GM23248 (cell line): ENCODE results near the gene NOL6. TPM values are rescaled to one million over a fixed set of nuclear protein-coding genes. Genes with fewer than 3 reads are reported as not detected.
"Not testable (repeated sequence)": the region's sequence is repeated elsewhere in the genome, so short reads cannot be mapped to it uniquely, and the experiment has no call there.

ENCODE experiments used
- DNase-seq: peaks from one replicate; pipeline ENCODE4 v3.0.0-alpha.2; 2015
- H2AFZ ChIP-seq: fragments of 200-600 bp; sonication (generic); 2 replicates; pipeline ENCODE4 v1.6.1; 2016; ENCODE audit warnings: antibody characterized with exemption
- H3F3A ChIP-seq: fragments of 200-600 bp; sonication (generic); 2 replicates; pipeline ENCODE4 v1.6.1; 2016; ENCODE audit warnings: mild to moderate bottlenecking, antibody characterized with exemption, mixed run types; ENCODE audit not compliant: insufficient read depth
- H3K27ac ChIP-seq: fragments of 200-600 bp; sonication (generic); 2 replicates; pipeline ENCODE4 v1.5.1; 2016; ENCODE audit warnings: mild to moderate bottlenecking
- H3K27me3 ChIP-seq: fragments of 200-600 bp; sonication (generic); replicated peaks from 2 replicates; pipeline ENCODE4 v1.6.1; 2016; ENCODE audit warnings: mild to moderate bottlenecking; ENCODE audit not compliant: insufficient read depth
- H3K36me3 ChIP-seq: fragments of 200-600 bp; sonication (generic); 2 replicates; pipeline ENCODE4 v1.6.1; 2016; ENCODE audit warnings: low read depth, mild to moderate bottlenecking
- H3K4me1 ChIP-seq: fragments of 200-600 bp; sonication (generic); 2 replicates; pipeline ENCODE4 v1.6.1; 2016; ENCODE audit warnings: mild to moderate bottlenecking; ENCODE audit not compliant: insufficient read depth
- H3K4me2 ChIP-seq: fragments of 200-600 bp; sonication (generic); one replicate; pipeline ENCODE4 v1.6.1; 2016; ENCODE audit warnings: mild to moderate bottlenecking; ENCODE audit not compliant: unreplicated experiment
- H3K4me3 ChIP-seq: fragments of 200-600 bp; sonication (generic); 2 replicates; pipeline ENCODE4 v1.5.1; 2016; ENCODE audit warnings: mild to moderate bottlenecking
- H3K79me2 ChIP-seq: fragments of 200-600 bp; sonication (generic); 2 replicates; pipeline ENCODE4 v1.6.1; 2016; ENCODE audit warnings: mild to moderate bottlenecking; ENCODE audit not compliant: insufficient read depth
- H3K9ac ChIP-seq: fragments of 200-600 bp; sonication (generic); 2 replicates; pipeline ENCODE4 v1.6.1; 2016; ENCODE audit warnings: mild to moderate bottlenecking
- H3K9me2 ChIP-seq: fragments of 200-600 bp; sonication (generic); 2 replicates; pipeline ENCODE4 v1.6.1; 2016; ENCODE audit warnings: mixed run types, mild to moderate bottlenecking, moderate library complexity; ENCODE audit not compliant: insufficient read depth
- H3K9me3 ChIP-seq: fragments of 200-600 bp; sonication (generic); one replicate; pipeline ENCODE4 v1.6.1; 2017; ENCODE audit warnings: low read depth
- H4K20me1 ChIP-seq: fragments of 200-600 bp; sonication (generic); 2 replicates; pipeline ENCODE4 v1.6.0; 2016; ENCODE audit not compliant: insufficient read depth
- EZH2 ChIP-seq: fragments of 200-600 bp; sonication (generic); IDR thresholded peaks from 2 replicates; pipeline ENCODE4 v1.6.1; 2018; ENCODE audit warnings: antibody characterized with exemption, mild to moderate bottlenecking; ENCODE audit not compliant: insufficient read depth, poor library complexity, severe bottlenecking
- EZH2phosphoT487 ChIP-seq: fragments of 200-600 bp; sonication (generic); IDR thresholded peaks from 2 replicates; pipeline ENCODE4 v1.6.1; 2018; ENCODE audit warnings: antibody characterized with exemption, moderate library complexity, mild to moderate bottlenecking, low read depth; ENCODE audit not compliant: insufficient read depth
- WGBS, 2 experiments: methylation state at CpG; one replicate each; pipeline ENCODE4 v1.1.6; 2015 to 2017; ENCODE audit warnings: low lambda C conversion rate in 2 of 2, low coverage in 1 of 2; ENCODE audit errors: missing lambda C conversion rate in 2 of 2; 5-methylcytosine and 5-hydroxymethylcytosine counted together
- in situ Hi-C: fragments of 300-500 bp; cut with MboI; formaldehyde crosslinking; loops from 2 replicates; pipeline ENCODE4 v1.15.0; 2020
- polyA plus RNA-seq: library from polyadenylated mRNA; unstranded; fragments of >200 nt; fragmentation: Nextera tagmentation; extraction: Ambion mirVana; gene quantifications from 2 replicates; pipeline ENCODE4 v1.2.1, GENCODE V29; 2016
- total RNA-seq: library from RNA; depleted of rRNA; stranded (reverse); fragments of >200 nt; shearing (Covaris generic); gene quantifications from 2 replicates; pipeline ENCODE4 v1.2.3, GENCODE V29; 2014

Gene NOL6
- total and polyA plus RNA-seq, 2 experiments from 2014 or later = 18.0 to 31.2 TPM

GRCh38 chr9:33426843-33427293 is 46.9 kb downstream of the NOL6 start:
- Histone ChIP-seq H3K27me3 (no peaks in the 10 kb centered on the region), H3K27ac (no peak overlapping the region), H3K36me3 (no peaks in the 10 kb centered on the region), H3K9me3 (no peaks in the 10 kb centered on the region), H3K4me1 (peaks cover 10% of the 10 kb centered on the region), H3F3A (peaks cover 13% of the 10 kb centered on the region; the same call in 1 of the 2 replicates), H3K4me3 (no peak overlapping the region), H2AFZ (no peak overlapping the region), H3K9ac (no peak overlapping the region), H3K9me2 (no peaks in the 10 kb centered on the region), H3K79me2 (no peaks in the 10 kb centered on the region), H3K4me2 (no peak overlapping the region), H4K20me1 (no peaks in the 10 kb centered on the region)
- TF ChIP-seq EZH2 = no peak
- 88 to 91% methylated on average over 7 of the region's 7 CpGs for WGBS, 2 experiments
- in situ Hi-C loops = no loop called here
- DNase-seq = no peak

DNA sequence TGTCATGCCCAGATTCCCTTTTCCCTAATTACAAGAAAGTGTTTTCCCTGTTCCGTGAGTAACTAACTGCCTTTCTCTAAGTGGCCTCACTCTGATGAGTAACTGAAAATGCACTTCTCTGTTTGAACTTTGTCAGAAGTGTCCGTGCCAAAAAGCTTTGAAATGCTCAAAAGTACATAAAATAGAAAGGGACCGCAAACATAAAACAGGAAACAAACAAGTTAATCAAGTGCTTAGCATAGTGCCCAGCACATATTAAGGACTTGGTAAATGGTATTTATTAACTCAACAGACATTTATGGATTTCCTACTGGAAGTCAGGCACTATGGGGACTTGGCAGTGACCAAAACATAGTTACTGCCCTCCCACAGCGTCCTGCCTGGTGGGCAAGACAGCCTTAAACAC is 48.6 kb downstream of the NOL6 start:
- H3K9me2 ChIP-seq = no peaks in the 10 kb centered on the region
- no peak overlapping the region for H3K4me3 ChIP-seq
- in situ Hi-C loops = no loop called here
- no peaks in the 10 kb centered on the region for H3K9me3 ChIP-seq
- H3F3A ChIP-seq = peaks cover 13% of the 10 kb centered on the region; the same call in 1 of the 2 replicates
- no peak overlapping the region for H3K4me2 ChIP-seq
- no peaks in the 10 kb centered on the region for H3K27me3 ChIP-seq
- TF ChIP-seq EZH2phosphoT487 = no peak
- TF ChIP-seq EZH2 = no peak
- H3K79me2 ChIP-seq = no peaks in the 10 kb centered on the region
- no peaks in the 10 kb centered on the region for H4K20me1 ChIP-seq
- peaks cover 5% of the 10 kb centered on the region; the same call in 1 of the 2 replicates for H3K4me1 ChIP-seq
- peak; percentile 52 for DNase-seq
- H3K36me3 ChIP-seq = no peaks in the 10 kb centered on the region
- no peak overlapping the region for H3K27ac ChIP-seq
- no peak overlapping the region for H2AFZ ChIP-seq
- H3K9ac ChIP-seq = no peak overlapping the region
- WGBS, 2 experiments = 64 to 67% methylated on average over 4 of the region's 4 CpGs

DNA sequence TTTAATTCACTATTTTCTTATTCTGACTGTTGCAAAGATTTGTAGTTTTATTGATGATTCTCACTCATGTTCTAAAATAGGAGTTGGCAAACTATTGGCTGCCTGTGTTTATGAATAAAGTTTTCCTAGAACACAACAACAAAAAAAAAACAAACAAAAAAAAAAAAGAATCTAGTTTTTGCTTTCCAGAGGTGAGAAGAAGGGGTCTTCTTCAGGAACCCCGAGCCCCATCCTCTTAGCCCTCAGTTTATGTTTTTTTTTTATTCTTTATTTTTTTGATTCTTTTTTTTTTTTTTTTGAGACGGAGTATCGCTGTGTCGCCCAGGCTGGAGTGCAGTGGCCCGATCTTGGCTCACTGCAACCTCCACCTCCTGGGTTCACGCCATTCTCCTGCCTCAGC is 49.2 kb downstream of the NOL6 start:
- H3K9me2 ChIP-seq, H3K4me3 ChIP-seq, H3F3A ChIP-seq, H2AFZ ChIP-seq, H3K9ac ChIP-seq, in situ Hi-C loops, DNase-seq, H3K4me1 ChIP-seq, H3K9me3 ChIP-seq, H3K4me2 ChIP-seq, H4K20me1 ChIP-seq, H3K79me2 ChIP-seq, H3K27ac ChIP-seq, H3K27me3 ChIP-seq, H3K36me3 ChIP-seq: not testable (repeated sequence)
- WGBS, 2 experiments = 83 to 86% methylated on average over 6 of the region's 6 CpGs

GRCh38 chr9:33424043-33424442 is 49.7 kb downstream of the NOL6 start:
- H2AFZ ChIP-seq, in situ Hi-C loops, H3K27ac ChIP-seq, H3K27me3 ChIP-seq, H3K79me2 ChIP-seq, H3K9me2 ChIP-seq, H3K9me3 ChIP-seq, H3K36me3 ChIP-seq, H3K4me3 ChIP-seq, H3K4me1 ChIP-seq, H3K9ac ChIP-seq, H3K4me2 ChIP-seq, H4K20me1 ChIP-seq, H3F3A ChIP-seq, DNase-seq: not testable (repeated sequence)
- 59 to 79% methylated on average over 4 to 7 of the region's 7 CpGs for WGBS, 2 experiments

- Histone ChIP-seq H3K9me3 (no peaks in the 10 kb centered on the region), H3K79me2 (no peaks in the 10 kb centered on the region), H4K20me1 (no peaks in the 10 kb centered on the region), H3K27ac (no peak overlapping the region), H3K4me1 (peaks cover under 1% of the 10 kb centered on the region; the same call in 1 of the 2 replicates), H3K27me3 (no peaks in the 10 kb centered on the region), H3K9me2 (no peaks in the 10 kb centered on the region), H3K4me3 (no peak overlapping the region), H3F3A (peaks cover under 1% of the 10 kb centered on the region; the same call in 1 of the 2 replicates), H3K36me3 (no peaks in the 10 kb centered on the region), H2AFZ (no peak overlapping the region), H3K4me2 (no peak overlapping the region), H3K9ac (no peak overlapping the region)
- in situ Hi-C loops = no loop called here
- no peak for DNase-seq
- TF ChIP-seq EZH2 (no peak), EZH2phosphoT487 (no peak)
- 64 to 67% methylated on average over 9 to 10 of the region's 10 CpGs for WGBS, 2 experiments
Observed at GRCh38 chr9:33419708-33420303, 53.9 kb downstream of the NOL6 start.
